SHP77 treated with DMSO at 0.1 percent for 48 hours (cell line): Measurements from ENCODE around the gene CNTN1.
"Not testable (repeated sequence)": the region's sequence is repeated elsewhere in the genome, so short reads cannot be mapped to it uniquely, and the experiment has no call there.

Source experiments
- DNase-seq: peaks from one replicate; lab custom pipeline; 2025; lab: John Stamatoyannopoulos, UW

CNTN1 gene

DNA sequence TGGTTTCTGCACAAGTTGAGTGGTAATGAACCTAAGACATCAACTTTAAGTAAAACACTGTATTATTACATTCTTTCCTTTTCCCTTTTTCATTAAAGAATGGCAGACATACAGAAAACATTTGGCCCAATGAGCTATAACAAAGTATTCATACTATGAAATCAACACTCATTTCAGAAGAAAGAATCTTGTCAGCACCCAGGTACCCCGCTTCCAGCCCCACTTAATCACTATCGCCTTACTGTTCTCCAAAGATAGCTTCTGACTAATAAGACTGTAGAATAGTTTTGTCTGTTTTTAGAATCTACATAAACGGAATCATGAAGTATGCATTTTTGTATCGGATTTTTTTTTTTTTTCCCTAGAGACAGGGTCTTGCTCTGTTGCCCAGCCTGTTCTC, 9.5 kb downstream of the CNTN1 start:
- DNase-seq, result no peak

DNA sequence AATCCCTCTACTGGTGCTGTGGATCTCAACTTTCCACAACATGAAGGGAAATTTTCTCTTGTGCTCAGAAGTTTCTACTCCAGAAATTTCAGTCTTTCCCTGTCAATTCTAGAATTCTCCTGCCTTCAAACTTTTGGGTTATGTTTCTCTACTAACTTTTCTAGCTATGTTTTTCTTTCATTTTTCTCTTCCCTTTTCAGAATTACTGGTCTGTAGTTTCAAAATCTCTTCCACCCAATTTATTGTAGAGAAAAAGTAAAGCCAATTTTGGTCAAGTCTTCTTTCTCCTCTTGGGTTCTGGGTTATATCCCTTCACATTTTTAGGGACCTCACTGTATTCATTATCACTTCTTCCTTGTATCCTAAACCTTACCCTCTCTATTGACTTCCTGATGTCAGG, 18.9 kb downstream of the CNTN1 start:
- DNase-seq, result no peak

DNA sequence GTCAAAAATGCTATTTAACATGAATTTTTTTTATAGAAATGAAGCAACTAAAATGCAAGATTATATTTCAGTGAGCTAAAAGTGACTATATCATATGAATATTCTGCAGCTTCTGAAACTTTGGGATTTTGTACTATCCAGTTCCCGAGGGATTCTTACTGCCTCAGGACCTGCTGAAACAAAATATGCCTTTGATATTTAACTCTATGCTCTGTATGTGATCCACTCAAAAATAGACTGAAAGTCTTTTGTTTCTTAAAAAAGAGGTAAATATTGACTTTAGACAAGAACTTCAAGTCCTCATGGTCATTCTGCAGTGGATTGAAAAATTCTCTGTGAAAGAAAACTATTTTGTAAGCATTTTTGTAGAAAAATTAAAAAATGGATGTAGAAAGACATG, 22.4 kb downstream of the CNTN1 start:
- no peak for DNase-seq

DNA sequence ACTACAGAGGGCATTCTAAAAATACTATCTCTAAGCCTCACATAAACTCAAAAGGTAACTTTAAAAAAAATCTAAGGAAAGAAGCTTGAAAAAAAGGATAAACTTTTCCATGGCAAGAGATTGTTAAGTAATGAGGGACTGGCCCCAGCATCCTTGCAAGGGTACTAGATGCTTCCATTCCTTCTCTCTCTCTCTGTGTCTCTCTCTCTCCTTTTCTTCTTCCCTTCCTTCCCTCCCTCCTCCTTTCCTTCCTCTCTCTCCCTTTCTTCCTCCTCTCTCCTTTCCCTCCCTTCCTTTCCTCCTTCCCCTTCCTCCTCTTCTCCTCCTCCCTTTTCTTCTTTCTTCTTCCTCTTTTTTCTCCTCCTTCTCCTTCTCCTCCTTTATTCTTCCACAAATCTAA, 23.8 kb downstream of the CNTN1 start:
- no peak for DNase-seq

DNA sequence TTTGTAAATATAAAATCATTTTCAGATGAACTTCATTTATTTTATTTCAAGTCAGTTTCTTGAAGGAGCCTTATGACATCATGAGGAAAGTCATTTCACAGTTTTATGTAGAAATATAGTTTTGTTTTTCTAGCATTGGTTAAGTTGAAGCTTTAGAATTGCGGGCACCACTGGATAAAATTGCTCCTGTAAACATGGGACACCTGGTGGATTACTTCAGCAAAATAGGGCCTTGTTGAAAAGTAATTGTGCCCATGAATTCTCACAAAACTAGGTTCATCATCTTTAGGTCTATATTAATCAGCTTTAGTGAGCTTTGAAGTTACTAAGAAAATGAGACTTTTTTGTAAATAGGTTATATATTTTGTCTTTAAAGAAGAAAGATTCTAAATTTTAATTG, 25.3 kb downstream of the CNTN1 start:
- DNase-seq, result no peak

DNA sequence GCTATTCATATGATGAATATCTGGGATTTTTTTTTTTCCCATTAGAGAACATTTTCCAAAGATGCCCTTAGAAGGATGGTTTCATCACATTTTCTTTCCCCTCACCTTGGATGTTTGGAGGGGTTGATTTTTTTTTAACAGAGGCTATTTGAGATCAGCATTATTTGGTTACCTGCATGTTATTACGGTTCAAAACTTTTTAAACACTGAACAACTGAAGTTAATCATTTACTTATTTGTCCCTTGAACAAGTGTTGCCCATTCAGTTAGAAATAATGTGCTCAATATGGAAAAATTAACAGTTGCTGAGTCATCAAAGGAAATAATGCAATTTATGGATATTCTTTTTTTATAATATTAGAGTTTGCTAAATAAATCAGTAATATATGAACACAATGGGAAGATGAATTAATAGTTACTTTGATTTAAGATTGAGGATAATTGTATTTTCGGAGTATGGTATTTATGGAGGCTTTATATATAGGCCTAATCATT, 26.7 kb downstream of the CNTN1 start:
- DNase-seq, result no peak

DNA sequence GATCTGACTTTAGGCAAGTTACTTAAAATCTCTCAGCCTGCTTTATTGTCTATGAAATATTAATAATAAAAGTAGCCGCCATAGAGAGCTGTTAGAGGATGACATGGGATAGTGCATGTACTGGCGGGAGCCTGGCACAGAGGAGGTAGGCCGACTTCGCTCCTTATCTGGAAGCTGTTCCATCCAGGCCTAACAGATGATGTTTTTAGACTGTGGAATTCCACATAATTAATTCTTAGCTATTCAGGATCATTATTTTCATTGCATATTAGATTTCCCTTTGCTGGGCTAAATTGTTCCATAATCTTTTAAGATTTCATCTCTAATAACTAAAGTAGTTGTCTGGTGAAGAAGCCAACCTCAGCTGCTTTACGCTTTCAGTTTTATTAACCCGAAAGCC, 30.8 kb downstream of the CNTN1 start:
- DNase-seq, result no peak

DNA sequence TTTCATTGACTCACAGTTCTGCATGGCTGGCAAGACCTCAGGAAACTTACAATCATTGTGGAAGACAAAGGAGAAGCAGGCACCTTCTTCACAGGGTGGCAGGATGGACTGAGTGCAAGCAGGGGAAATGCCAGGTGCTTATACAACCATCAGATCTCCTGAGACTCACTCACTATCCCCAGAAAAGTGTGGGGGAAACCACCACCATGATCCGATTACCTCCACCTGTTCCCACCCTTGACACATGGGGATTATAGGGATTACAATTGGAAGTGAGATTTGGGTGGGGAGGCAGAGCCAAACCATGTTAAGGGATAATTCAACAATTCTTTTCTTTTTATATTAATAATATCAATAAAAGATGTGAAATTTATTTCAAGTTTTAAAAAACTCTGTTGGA, 34.1 kb downstream of the CNTN1 start:
- no peak for DNase-seq

DNA sequence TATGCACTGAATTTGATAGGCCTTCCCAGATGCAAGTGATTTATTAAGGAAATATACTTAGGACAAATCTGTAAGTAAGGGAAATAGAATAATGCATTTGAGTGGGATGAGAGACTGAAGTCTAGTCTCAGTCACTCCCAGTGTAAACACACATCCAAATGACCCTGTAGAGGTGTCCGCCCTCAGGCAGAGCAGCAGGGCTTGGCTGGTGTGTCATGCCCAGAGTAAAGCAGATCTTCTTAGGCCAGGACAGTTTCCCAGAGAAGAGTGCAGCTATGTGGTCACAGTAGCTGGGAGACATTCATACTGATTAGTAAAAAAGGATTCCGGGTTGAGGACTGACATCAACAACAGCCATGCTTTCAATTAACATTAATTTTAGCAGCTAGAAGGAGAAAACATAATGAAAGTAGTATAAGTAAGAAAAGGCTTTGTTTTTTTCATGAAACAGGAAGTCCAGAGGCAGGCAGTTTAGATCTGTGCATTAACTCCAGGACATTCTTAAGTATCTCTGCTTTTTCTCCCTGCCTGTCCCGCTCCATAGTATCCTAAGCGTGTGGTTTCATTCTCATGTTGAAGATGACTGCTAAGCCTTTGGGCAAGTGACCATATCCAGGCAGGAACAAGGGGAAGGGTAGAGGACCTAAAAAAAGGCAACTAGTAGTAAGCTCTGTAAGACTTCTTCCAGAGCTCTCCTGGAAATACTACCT, 35.7 kb downstream of the CNTN1 start:
- DNase-seq, result no peak

DNA sequence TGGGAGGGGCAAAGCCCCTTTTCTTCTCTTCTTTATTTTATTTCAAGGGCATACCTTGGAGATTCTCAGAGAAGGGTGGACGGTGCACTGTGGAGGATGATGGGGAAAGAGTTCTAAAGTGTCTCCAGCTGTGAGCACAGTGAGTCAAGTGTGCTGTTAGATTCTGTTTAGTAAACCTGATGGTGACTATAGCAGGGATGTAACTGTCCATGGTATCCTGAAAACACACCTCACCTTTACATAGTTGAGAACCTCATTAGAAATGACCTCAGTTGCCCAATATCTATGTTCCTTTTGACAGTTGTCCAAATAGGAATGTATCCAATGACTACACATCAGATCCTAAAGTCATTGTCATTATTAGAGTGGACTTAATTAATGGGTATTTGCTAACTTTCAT, 38.0 kb downstream of the CNTN1 start:
- DNase-seq, result no peak

DNA sequence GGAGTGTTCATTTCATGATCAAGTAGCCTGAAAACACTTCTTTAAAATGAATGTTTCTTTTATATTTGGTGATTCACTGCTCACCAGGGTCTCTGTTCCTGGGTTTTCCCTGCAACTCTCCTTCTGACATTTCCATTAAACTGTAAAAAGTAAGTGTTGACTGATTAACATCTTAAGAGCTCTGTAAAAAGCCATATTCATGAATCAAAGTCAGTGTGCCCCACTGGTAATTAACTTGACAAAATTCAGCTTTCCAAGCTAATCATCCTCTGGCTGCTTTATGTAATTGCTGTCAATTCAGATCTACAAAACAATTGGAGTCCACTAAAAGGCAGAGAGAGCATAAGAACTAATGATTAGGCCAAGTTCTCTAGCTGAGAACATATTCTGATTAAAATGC, 41.6 kb downstream of the CNTN1 start:
- DNase-seq, result no peak

DNA sequence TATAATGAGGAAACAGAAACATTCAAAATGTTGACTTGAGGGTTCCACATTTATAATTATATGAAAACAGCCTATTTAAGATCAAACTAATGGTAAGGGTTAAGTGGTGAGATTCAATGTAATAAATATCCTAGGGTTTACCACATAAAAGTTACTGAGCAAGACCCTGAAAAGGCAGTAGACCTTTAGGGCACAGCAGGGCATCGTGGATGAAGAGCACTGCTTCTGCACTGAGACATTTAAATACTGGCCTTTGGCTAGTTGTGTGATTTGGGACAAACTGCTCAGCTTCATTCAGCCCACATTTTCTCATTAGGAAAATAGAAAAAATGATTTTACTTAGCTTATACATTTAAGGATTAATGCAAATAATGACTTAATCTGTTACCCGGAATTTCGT, 42.0 kb downstream of the CNTN1 start:
- DNase-seq, result no peak

DNA sequence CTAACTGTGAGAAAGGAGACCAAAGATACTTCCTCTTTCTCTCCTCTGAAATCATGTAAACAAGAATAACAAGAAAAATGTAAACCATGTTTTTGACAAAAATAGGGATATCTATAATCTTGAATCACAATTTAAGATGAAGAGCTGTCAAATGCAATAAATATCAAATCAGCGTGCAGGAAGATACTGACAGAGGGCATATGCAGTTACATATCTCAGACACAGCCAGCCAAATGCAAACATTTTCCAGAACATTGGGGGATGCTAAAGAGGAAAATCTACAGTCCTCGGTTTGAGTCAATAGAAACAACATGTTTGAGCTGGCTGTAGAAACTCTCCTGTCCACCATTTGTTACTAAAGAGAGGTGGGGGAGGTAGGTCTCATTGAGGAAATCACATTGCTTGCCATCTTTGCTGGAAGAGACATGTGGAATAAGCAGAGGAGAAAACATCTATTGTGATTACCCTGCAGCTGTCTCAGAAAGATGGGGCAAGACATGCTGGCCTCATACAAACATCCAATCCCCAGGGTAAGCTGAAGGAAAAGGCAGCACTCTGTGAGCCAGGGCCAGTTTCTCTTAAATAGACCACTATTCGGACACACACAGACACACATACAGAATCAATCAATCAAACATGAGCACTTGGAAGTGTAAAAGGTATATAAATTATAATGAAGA, 43.5 kb downstream of the CNTN1 start:
- DNase-seq, result no peak

DNA sequence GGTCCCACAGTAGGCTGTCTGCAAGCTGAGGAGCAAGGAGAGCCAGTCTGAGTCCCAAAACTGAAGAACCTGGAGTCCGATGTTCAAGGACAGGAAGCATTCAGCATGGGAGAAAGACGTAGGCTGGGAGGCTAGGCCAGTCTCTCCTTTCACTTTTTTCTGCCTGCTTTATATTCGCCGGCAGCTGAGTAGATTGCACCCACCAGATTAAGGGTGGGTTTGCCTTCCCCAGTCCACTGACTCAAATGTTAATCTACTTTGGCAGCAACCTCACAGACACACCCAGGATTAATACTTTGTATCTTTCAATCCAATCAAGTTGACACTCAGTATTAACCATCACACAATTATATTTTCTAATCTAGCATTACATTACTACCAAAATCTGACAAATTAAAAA, 45.2 kb downstream of the CNTN1 start:
- DNase-seq, result not testable (repeated sequence)

DNA sequence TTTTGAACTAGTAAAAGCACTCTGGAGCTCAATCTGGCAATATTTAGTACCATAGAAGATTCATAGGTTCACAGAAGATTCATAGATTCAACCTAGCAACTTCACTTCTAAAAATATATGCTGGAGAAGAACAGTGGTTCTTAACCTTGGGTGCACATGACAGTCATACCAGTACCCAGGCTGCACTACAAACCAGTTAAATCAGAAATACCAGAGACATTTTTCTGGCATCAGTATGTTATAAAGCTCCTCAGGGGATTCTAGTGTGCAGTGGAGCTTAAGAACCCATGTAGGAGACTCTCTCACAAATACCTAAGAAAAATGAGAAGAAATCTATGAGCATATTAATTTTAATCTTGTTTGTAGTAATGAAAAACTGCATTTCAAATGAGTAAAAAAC, 46.6 kb downstream of the CNTN1 start:
- no peak for DNase-seq

DNA sequence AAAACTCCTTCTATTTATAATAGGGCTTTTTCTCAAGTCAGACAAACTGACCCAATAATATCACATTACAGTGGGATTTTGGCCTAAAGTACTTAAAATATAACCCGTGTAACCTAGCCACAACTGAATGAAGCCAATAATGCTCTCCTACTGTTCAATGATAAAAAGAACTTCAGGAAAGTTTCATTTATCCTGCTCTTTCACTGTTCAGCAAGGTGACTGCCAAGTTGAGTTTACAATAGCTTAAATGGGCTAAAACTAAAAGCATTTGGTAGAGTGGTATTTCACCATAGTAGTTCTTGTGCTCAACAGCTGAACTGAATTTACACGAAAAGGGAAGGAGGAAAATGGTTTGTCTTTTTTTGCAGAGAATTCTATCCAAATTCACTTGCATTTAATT, 49.8 kb downstream of the CNTN1 start:
- DNase-seq, result no peak

DNA sequence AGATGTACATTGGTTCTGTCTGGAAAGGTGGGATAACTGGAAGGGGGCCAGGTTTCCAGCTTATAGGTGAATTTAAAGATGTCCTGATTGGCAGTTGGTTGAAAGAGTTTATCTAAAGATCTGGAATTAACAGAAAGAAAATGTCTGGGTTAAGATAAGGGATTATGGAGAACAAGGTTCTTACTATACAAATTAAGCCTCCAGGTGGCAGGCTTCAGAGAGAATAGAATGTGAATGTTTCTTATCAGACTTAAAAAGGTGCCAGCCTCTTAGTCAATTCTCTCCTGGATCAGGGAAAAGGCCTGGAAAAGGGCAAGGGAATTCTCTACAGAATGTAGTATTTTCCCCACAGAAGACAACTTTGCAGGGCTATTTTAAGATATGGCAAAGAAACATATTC, 53.1 kb downstream of the CNTN1 start:
- no peak for DNase-seq

DNA sequence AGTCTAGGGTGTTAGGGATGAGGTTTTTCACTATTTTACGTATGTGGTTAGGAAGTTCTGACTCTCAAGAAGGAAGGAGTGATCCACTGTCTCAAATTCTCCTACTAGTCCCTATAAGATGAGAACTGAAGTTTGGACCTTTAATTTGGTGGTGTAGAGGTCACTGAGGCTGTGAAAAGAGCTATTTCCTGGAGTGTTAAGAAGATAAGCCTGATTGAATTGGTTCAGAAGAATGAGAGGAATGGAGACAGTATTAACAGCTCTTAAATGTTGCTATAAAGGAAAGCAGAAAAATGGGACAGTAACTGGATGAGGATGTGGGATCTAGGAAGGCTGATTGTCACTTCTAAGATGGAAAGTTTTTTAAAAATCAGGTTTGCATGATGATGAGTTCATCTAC, 57.6 kb downstream of the CNTN1 start:
- DNase-seq, result no peak

DNA sequence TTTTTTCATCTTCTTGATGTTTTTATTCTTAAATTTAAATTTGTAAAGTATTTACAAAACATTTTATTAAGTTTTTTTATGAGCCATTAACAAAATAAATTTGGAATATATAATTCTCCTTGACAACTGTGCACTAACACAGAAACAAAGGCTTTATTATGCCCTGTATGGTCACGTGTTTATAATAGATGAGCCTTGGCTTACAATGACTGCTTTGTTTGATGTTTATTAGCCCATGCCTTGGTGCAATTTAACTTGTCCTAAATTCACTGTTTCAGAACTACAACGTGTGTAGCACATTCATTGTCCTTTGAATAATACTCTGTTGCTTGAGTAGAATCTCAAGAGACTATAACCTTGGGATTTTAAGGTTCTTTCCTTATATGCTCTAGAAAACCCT, 59.8 kb downstream of the CNTN1 start:
- DNase-seq, result no peak

DNA sequence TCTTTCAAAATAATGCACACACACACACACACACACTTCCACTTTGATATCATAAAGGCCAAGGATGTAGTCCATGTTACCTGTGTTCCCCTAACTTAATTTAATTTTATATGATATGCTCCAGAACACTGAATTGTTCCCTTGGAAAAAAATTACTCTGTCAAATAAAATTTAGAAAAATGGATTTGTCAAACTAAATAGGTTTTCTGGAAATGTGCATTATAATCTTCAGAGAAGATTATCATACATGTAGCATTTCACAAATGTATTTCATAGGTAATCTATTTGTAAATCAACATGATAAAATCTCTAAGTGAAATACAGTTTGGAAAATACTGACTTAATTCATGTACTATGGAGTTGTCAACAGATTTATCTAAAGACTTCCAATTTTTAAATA, 68.6 kb downstream of the CNTN1 start:
- DNase-seq, result no peak

DNA sequence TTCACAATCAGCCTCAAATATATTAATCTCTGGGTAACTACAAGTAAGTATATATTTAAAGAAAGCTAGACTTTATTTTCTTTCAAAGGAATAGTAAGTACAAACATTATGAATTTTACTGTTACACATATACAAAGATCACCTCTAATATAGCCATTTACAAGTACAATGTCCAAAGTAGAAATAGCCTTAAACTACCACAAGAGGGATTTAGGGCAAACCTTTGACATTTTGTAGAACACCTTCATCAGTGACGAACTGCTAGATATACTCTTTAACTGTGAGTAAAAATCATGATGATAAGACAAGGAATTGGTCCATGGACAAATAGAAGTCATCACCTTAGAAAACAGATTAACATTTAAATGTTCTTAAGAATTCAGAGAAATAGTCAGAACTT, 69.8 kb downstream of the CNTN1 start:
- no peak for DNase-seq

DNA sequence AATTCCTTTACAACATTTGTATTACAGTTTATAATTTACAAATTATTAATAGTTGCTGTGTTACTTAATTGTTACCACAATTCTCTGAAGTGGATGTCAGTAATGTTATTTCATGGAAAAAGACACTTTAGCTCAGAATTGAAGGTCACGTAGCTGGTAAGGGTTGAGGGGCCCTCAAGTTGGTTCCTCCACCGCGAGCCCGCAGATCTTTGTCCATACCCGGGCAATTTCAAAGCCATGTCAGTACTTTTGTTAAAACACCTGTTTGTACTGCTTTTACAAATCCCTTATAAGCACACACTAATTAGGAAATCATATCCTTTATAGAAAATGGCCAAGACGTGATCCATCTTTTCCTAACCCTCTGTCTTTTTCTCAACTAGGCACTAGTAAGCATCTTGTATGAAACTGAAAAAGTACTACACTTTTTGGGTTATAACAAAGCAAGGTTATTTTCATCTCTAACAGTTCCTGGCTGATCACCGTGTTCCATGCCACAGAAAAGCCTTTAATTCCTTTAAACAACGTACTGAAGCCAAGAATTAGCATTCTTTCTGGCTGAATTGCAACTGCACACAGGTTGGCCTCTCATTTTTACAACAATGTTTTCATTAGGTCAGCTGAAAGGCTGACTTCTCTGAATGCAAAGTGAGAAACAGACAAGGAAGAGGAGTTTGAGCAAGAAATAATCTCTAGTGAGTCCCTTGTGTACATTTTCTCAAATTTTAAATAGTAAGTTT, 76.1 kb downstream of the CNTN1 start:
- no peak for DNase-seq

DNA sequence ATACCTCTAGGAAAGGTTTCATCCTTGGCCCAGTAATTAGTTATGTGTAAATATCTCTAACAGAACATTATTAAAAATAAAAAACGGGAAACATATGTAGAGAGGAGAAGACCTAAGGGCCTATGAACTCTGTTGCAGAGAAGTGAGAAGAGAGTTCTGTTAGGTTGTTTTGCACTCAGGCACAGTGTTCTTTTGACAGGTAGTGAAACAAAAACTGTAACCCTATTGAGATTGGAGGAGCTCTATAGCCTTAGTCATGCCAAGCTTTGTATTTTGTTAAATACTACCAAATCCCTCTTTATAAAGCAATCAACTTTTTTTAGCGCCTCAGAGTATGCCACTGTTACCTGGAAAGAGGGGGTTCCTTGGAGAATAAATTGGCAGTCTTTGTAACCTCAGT, 77.6 kb downstream of the CNTN1 start:
- DNase-seq, result no peak
